ENCODE measurements around the gene RYR3.

RYR3 gene

DNA sequence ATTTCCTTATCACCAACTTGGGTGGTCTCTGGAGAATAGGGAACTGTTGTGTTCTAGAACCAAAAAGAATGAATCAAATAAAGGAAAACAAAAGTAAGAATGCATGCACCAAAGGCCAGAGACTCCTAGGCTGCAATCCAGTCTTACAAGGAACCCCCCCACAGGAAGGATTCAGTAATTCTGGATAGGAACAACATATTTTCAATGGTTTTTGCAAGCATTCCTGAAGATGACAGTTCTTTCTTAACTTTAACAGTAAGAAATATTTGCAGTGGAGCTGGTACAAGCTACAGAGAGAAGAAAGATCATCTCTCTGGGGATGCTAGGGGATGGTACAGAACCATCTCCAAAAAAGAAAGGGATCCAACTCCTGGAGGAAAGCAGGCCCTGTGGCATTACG is 541.3 kb downstream of the RYR3 start:
- DNase-seq: no peak

DNA sequence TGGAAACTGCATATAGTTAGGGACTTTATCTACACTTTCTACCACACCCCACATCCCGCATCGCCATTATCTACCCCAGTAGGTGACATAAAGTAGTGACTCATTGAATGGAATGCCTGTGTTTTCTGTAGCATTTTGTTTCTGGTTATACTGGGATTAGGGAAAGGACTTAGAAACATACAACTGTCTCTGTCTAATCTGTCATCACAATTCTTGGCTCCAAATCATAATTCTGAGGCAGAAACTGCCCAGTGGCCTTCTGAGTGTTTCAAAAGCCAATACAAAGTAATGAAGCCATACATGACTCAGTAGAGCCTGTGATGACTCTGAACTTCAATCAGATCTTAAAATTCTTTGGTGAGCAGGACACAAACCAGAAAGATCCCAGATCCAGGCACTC is 541.8 kb downstream of the RYR3 start:
- DNase-seq: no peak

DNA sequence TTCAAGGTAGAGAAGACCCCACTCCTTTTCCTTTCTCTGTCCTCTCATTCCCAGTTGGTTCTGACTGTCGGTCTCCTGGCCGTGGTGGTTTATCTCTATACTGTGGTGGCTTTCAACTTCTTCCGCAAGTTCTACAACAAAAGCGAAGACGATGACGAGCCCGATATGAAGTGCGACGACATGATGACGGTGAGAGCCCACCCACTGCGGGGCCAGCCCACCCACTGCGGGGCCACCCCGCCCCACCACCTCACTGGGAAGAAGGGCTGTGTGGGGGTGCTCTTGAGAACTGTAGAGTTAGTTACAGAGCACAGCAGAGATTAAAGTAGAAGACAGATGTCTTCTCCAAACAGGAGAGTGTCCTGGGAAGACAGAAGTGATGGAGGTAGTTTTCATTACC is 547.0 kb downstream of the RYR3 start:
- DNase-seq: no peak

DNA sequence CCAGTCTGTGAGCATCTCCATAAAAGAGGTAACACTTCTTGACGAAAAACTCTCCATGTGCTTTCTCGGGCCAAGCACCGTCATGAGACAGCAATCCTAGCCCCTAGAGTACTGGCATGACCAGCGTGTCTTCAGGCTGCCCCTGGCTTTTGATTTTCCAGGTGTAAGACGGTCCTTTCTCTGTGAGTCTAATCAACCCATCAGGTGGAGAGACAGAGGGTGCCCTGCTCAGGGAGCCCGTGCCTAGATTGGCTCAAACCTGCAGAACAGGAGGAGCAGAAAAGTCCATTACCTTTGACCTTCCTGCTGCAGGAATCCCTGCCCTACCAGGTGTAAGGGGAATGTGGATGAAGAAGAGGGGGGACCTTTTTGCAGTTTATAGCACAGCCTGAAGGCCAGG is 548.1 kb downstream of the RYR3 start:
- DNase-seq: no peak

DNA sequence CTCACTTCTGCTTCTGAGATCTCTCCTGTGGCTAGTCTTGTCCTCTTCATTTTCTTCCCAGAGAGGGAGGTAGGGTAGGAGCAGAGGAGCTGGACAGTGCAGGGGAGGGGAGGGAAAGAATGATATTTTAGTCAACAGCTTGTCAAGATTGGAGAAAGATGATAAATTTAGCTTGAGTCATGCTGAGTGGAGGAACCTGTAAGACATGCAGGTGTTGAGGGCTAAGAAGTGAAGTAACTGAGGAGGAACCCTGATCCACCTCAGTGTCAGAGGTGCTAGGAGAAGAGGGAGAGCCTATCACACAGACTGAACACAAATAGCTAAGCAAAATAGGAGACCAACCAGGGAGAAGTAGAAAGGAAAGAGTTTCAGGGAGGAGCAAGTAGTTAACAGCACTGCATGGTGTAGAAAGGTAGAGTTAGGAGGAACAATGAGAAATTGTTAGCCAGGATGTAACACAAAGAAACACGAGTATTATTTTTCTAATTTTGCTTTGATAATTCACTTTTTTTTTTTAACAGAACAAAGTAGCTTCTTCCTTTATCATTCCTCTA is 549.3 kb downstream of the RYR3 start:
- DNase-seq: no peak

DNA sequence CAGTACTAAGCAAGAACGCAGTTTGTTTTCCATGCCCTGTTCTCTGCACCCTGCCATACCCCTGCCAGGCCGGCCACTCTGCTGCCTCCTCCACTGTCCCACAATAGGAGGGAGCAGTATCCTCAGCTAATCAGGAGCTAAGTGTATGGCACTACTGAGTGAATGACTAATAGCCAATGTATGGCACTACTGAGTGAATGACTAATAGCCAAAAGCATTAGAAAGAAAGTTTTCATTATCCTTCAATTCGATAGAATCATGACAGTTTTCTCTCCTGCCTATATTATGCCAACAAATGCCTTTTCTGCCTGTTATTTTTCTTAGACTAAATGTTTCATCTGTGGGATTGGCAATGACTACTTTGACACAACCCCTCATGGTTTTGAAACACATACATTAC is 550.0 kb downstream of the RYR3 start:
- DNase-seq: no peak

DNA sequence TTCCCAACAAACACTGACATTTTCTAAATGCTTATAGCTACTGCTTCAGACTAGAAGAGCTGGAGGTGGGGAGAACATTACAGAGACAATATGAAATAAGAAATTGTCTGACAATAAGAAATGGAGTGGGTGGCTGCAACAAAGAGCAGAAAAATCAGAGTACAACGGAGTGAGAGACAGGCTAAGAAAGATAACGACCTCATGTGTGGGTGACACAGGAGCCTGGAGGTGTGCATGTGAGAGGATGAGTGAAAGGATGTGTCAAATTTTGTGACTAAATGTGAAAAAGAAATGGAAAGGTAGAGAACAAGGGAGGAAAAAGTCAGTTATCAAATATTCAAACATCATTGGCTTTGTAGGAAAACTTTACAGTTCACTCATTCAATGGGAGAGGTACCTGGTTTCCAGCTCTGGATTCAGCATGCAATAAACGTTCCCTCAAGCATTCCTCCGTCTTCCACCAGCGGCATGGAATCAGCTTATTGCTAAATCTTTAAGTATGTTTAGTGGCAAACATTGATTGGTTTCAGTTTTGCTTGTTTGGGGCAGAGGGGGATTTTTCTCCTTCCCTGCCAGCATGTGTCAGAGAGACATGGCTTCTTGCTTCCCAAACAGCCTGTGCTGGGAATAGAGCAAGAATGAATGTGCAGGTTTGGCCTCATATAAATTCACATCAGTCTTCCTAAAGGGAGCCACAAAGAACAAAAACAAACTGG is 553.8 kb downstream of the RYR3 start:
- no peak for DNase-seq

DNA sequence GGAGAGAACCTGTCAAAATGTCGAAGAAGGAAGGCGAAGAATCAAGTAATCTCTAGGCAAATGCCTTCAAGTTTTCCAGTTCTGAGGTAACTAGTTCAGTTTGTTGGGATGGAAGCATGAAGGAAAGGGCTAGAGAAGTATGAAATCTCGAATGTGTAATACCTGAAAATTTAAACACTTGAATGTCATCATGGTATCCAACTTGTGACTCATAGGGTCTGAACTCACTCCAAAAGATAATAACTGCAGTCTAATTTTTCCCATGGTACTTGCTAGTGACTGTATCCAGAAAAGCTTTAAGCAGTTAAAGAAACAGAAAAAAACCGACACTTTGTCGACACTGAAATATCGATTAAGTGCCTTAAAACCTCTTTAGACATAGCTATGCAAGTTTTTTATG is 554.6 kb downstream of the RYR3 start:
- no peak for DNase-seq

DNA sequence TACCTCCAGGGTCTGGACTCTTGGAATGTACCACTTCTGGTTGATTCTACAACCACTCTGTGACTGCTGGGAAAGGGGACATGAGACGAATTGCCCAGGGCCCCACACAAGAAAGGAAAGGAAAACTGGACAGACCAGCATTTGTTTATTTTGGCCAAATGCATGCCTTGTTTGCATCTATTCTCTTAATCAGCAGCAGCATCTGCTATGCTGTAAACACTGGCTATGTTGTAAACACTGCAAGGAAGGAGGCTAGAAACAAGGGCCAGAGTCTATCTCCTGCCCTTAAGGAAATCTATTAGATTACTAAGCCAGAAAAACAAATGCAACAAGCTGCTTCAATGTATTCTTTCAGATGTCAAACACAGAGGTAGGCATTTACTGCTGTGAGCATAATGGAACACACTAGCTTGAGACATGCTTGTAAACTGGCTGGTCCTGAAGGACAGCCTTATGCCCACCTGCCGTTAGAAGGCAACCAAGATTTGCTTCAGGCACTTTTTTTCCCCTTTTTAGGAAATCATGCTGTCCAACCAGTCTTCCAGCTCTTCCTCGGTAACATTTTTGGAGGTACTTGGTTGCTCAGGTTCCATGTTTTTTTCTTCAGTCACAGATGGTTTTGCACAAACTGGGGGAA is 555.5 kb downstream of the RYR3 start:
- no peak for DNase-seq

DNA sequence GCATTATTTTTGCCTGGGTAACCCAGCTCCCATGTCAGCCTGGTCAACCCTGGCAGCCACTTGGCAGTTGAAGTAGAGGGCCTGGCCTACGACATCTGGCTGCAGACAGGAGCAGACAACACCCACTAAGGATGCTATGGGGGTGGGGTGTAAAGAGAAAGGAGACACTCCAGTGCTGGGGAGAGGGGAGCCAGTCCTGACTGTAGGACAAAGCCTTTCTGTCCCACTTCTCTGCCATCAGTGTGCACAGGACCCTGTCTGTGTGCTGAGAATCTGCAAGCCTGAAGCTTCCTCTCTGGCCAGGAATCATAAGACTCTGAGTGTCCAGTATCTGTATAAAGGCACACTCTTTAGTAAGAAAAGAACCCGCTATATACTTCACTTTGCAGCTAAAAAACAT is 561.2 kb downstream of the RYR3 start:
- no peak for DNase-seq

DNA sequence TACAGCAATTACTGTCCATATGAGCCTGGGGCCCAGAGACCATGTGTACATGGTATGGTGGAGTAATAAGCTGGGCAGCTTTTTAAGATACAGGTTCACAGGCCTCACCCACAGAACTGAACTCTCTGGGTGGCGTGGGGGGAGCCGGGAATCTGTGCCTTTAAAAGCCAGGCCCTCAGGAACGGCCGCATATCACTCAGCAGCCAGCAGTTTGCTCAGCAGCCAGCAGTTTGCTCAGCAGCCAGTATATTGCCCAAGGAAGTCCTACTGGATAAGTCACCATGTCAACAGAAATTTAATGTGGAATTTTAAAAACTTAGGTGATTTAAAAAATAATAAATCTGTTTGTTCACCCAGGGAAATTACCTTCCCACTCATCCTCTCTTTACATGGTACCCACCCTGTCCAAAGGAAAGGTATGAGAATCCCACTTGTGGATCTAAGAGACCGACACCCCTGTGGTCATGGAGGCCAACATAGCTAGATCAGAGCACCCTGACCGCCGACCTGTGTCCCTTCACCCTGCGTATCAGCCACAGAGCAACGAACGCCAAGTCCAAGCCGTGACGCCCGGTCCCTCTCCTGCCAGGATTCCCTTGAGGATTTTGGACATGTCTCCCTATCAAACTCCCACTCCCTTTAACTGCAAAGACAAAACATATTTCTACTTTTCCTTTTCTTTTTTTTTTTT is 561.8 kb downstream of the RYR3 start:
- no peak for DNase-seq

DNA sequence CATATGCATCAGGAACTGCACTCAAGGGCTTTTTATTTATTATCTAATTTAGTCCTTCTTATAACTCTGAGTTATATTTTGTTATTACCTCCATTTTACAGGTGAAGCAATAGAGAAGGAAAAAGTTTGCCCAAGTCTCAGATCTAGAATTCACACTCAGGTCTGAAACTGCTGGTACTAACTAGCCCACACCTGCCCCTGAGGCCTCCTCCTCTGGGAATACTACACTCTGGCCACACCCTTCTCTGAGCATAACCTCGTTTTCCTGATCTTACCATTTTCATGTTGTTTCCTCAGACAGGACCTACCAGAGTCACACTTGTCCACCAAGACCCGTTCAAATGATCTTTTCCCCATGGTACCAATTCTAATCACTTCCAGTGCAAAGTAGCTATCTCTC is 563.4 kb downstream of the RYR3 start:
- DNase-seq: no peak

DNA sequence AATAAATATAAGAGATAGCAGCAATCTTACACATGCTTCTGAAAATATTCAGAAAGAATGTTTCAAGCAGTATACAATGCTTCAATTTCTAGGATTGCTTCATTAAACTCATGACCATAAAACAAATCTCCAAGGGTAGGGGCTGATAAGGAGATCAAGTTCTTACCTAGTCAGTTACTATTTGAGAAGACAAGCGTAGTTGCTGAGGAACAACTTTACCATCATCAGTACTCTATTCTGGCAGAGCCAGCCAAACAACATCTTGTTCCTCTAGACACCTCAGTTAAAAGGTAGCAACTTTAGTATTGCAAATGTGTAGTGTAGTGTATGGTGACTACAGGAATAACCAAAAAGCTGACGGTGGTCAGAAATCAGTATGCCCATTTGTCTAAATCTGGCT is 572.2 kb downstream of the RYR3 start:
- DNase-seq: no peak

DNA sequence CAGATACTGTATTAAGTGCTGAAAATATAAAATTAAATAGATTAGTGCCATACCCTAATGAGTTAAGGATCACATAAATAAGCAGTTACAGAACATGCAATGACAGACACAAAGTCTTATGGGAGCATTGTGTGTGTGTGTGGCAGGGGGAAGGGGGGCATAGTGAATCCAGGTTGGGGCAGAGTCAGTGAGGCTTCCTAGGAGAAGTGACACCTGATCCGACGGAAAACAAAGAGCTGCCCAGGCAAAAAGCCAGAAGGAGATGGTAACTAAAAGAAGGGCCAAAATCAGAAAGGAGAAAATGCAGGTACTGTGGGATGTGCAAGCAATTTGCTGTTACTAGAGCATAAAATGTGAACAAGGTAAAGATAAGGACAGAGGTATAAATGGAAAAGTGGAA is 577.4 kb downstream of the RYR3 start:
- no peak for DNase-seq

DNA sequence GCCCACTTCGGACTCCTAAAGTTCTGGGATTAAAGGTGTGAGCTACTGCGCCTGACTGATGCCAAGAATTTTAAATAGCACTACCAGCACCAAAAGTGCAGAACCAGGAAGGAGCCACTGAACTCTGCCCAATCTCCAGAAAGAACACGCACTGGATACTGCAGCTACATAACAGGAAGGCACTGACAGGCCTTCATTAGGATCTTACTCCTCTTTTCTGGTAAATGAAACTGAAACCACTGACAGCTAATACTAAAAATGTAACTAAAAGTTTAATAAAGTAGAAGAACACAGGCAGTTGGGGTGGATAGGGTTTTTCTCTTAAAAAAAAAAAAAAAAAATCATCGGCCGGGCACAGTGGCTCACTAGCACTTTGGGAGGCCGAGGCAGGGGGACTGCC is 583.4 kb downstream of the RYR3 start:
- DNase-seq: no peak

DNA sequence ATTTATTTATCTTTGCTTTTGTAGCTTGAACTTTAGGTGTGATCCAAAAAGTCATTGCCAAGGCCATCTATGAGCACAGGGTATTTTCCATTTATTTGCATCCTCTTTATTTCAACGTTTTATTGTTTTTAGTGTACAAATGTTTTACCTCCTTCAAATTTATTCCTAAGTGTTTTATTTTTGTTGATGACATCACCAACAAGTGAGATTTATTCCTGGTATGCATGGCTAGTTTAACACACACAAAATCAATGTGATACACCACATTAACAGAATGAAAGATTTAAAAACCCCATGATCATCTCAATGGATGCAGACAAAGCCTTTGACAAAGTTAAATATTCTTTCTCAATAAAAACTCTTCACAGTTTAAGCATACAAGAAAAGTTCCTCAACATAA is 591.3 kb downstream of the RYR3 start:
- no peak for DNase-seq

DNA sequence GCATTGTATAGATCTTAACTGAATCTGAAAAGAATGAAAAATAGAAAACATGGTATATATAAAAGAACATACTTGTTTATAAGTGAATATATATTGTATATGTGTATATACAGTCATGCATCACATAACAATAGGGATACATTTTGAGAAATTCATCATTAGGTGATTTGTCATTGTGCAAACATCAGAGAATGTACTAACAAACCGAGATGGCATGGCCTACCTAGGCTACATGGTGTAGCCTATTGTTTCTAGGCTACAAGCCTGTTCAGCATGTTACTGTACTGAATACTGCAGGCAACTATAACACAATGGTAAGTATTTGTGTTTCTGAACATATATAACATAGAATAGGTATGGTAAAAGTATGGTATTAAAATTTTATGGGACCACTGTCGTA is 592.9 kb downstream of the RYR3 start:
- no peak for DNase-seq

DNA sequence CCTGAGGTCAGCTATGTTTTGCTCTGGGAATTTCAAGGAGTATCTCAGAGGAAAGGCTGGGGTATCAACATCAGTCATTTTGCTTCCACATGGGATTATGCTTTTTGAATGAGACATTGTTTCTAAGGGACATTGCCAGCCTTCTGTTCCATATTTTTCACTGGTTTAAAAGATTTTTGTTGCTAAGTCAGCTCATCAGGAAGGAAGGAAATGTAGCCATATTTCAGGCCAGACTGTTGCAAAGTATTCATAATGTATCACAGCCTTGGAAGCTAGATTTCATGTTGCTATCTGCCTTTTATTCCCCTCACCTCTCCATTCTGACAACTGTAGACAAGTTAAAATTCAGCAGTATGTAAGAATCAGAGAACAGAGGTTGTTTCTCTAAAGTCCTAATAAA is 596.6 kb downstream of the RYR3 start:
- DNase-seq: no peak

DNA sequence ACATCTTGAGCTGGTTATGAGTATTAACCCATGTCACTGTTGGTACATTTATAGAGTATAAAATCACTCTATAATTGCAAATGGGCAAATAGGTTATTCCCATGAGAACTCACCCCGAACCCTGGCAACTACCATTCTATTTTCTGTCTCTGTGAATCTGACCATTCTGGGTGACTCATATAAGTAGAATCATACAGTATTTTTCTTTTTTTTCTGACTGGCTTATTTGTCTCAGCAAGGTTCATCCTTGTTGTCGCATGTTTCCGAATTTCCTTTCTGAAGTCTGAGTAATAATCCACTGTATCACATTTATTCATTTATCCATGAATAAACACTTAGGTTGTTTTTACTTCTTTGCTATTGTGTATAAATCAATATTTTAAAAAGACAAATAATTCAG is 597.6 kb downstream of the RYR3 start:
- no peak for DNase-seq

DNA sequence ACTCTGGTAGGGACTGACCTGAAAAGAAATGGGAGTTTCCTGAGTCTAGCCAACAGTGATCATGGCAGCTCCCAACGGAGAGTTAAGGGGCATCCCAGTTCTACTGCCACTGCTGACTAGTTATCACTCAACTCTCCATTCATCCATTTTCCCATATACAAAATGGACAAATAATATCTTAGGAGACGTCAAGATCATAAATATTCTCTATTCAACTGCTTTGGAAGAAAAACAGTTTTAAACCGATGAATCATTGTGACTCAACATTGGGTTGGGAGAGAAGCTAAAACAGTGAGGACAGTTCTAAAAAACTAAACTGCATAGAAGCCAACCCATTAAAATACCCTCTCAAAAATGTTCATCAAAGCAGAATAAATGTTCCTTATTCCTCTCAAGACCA is 600.0 kb downstream of the RYR3 start:
- no peak for DNase-seq

DNA sequence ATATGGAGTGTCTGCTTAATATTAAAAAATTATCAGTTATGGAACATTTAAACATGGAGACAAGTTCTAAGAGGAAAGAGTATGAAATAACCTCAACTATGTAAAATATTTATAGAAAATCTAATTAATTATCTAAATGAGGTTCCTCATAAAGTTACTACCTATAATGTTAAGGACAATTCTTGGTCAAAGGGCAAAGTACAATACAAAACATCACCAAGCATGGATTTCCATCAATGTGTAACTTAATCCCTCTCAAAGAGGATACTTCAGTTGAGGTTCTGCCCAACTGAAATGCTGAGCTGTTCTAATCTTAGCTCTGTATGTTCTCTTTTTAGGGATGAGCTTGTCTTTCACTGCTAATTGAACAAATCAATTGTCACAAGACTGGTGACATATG is 601.6 kb downstream of the RYR3 start:
- DNase-seq: no peak

DNA sequence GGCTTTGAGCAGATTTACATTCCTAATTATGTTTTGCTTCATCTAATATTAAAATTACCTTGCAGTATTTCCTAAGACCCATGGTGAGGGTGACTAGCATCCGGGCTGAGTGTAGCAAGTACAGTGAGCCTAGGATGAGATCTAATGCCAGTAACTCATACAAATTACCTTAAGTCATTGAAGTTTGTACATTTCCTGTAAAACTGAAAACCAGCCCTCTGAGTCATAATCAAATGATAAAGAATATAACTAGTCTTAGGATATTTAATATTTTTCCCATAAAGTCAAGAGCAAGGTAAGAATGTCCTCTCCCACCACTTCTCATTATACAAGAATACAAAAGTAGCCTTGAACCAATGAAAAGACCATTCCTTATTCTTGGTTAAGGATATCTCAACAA is 602.7 kb downstream of the RYR3 start:
- DNase-seq: no peak
